Measurements from ENCODE around the gene AGBL5.
A peak's percentile ranks its signal among the peaks of the same experiment; 100 is the strongest.

Gene AGBL5

GRCh38 chr2:27050996-27051901, at the start of gene AGBL5:
AGBL5 (plus strand) TSS chr2:27051668; CDS start chr2:27052959, 1,291 bp downstream.
- peak within 1 kb of the TSS; percentile 75 for H3K27ac ChIP-seq (ENCODE audit: low read length)
- H3K36me3 ChIP-seq (ENCODE audit: control insufficient read depth in 2 of 2, insufficient read depth in 2 of 2, low read length in 2 of 2): peaks cover 24 to 25% of the 10 kb centered on the region in 2 donors
- peak within 1 kb of the TSS; percentile 78 to 97 for H3K4me3 ChIP-seq (ENCODE audit: low read length in 2 of 2)
- H3K27me3 ChIP-seq (ENCODE audit: control insufficient read depth in 1 of 2, insufficient read depth in 2 of 2, low read length in 2 of 2): no peaks in the 10 kb centered on the region
- H3K9me3 ChIP-seq (ENCODE audit: control insufficient read depth in 2 of 2, low read length in 2 of 2): no peaks in the 10 kb centered on the region
- H3K9ac ChIP-seq (ENCODE audit: low read length in 2 of 2): peak within 1 kb of the TSS; percentile 76 to 77
- H3K4me1 ChIP-seq (ENCODE audit: control insufficient read depth, insufficient read depth, low read length): peaks cover 23% of the 10 kb centered on the region

- Histone ChIP-seq H3K4me3 (ENCODE audit: low read length in 2 of 2) (no peak overlapping the region), H3K27ac (ENCODE audit: low read length) (no peak overlapping the region), H3K9ac (ENCODE audit: low read length in 2 of 2) (no peak overlapping the region)
Measured at GRCh38 chr2:27001950-27002349, 49.5 kb upstream of the AGBL5 start.

GRCh38 chr2:27003007-27003406, 48.5 kb upstream of the AGBL5 start:
- Histone ChIP-seq H3K27me3 (ENCODE audit: control insufficient read depth in 1 of 2, insufficient read depth in 2 of 2, low read length in 2 of 2) (no peaks in the 10 kb centered on the region), H3K4me1 (ENCODE audit: control insufficient read depth, insufficient read depth, low read length) (no peaks in the 10 kb centered on the region), H3K27ac (ENCODE audit: low read length) (no peak overlapping the region), H3K9me3 (ENCODE audit: control insufficient read depth in 2 of 2, low read length in 2 of 2) (no peaks in the 10 kb centered on the region), H3K9ac (ENCODE audit: low read length in 2 of 2) (no peak overlapping the region), H3K36me3 (ENCODE audit: control insufficient read depth in 2 of 2, insufficient read depth in 2 of 2, low read length in 2 of 2) (no peaks in the 10 kb centered on the region), H3K4me3 (ENCODE audit: low read length in 2 of 2) (no peak overlapping the region)

More at GRCh38 chr2:27001950-27002349, 49.5 kb upstream of the AGBL5 start:
- Histone ChIP-seq H3K27me3 (ENCODE audit: control insufficient read depth in 1 of 2, insufficient read depth in 2 of 2, low read length in 2 of 2) (no peaks in the 10 kb centered on the region), H3K4me1 (ENCODE audit: control insufficient read depth, insufficient read depth, low read length) (no peaks in the 10 kb centered on the region), H3K9me3 (ENCODE audit: control insufficient read depth in 2 of 2, low read length in 2 of 2) (no peaks in the 10 kb centered on the region), H3K36me3 (ENCODE audit: control insufficient read depth in 2 of 2, insufficient read depth in 2 of 2, low read length in 2 of 2) (no peaks in the 10 kb centered on the region)

GRCh38 chr2:27003857-27004256, 47.6 kb upstream of the AGBL5 start:
- Histone ChIP-seq H3K27ac (ENCODE audit: low read length) (no peak overlapping the region), H3K4me1 (ENCODE audit: control insufficient read depth, insufficient read depth, low read length) (no peaks in the 10 kb centered on the region), H3K27me3 (ENCODE audit: control insufficient read depth in 1 of 2, insufficient read depth in 2 of 2, low read length in 2 of 2) (no peaks in the 10 kb centered on the region), H3K4me3 (ENCODE audit: low read length in 2 of 2) (no peak overlapping the region), H3K9me3 (ENCODE audit: control insufficient read depth in 2 of 2, low read length in 2 of 2) (no peaks in the 10 kb centered on the region), H3K9ac (ENCODE audit: low read length in 2 of 2) (no peak overlapping the region), H3K36me3 (ENCODE audit: control insufficient read depth in 2 of 2, insufficient read depth in 2 of 2, low read length in 2 of 2) (no peaks in the 10 kb centered on the region)

GRCh38 chr2:27006602-27007415, 44.7 kb upstream of the AGBL5 start:
- H3K36me3 ChIP-seq (ENCODE audit: control insufficient read depth in 2 of 2, insufficient read depth in 2 of 2, low read length in 2 of 2): no peaks in the 10 kb centered on the region

GRCh38 chr2:27007416-27008374, 43.8 kb upstream of the AGBL5 start:
- Histone ChIP-seq H3K4me3 (ENCODE audit: low read length in 2 of 2) (no peak overlapping the region), H3K9ac (ENCODE audit: low read length in 2 of 2) (no peak overlapping the region), H3K9me3 (ENCODE audit: control insufficient read depth in 2 of 2, low read length in 2 of 2) (no peaks in the 10 kb centered on the region), H3K36me3 (ENCODE audit: control insufficient read depth in 2 of 2, insufficient read depth in 2 of 2, low read length in 2 of 2) (no peaks in the 10 kb centered on the region), H3K27ac (ENCODE audit: low read length) (no peak overlapping the region), H3K27me3 (ENCODE audit: control insufficient read depth in 1 of 2, insufficient read depth in 2 of 2, low read length in 2 of 2) (no peaks in the 10 kb centered on the region), H3K4me1 (ENCODE audit: control insufficient read depth, insufficient read depth, low read length) (no peaks in the 10 kb centered on the region)

More at GRCh38 chr2:27006602-27007415, 44.7 kb upstream of the AGBL5 start:
- no peaks in the 10 kb centered on the region for H3K27me3 ChIP-seq (ENCODE audit: control insufficient read depth in 1 of 2, insufficient read depth in 2 of 2, low read length in 2 of 2)
- no peaks in the 10 kb centered on the region for H3K9me3 ChIP-seq (ENCODE audit: control insufficient read depth in 2 of 2, low read length in 2 of 2)
- no peak overlapping the region for H3K4me3 ChIP-seq (ENCODE audit: low read length in 2 of 2)
- no peaks in the 10 kb centered on the region for H3K4me1 ChIP-seq (ENCODE audit: control insufficient read depth, insufficient read depth, low read length)
- no peak overlapping the region for H3K27ac ChIP-seq (ENCODE audit: low read length)
- no peak overlapping the region for H3K9ac ChIP-seq (ENCODE audit: low read length in 2 of 2)

GRCh38 chr2:27008678-27009077, 42.8 kb upstream of the AGBL5 start:
- Histone ChIP-seq H3K4me3 (ENCODE audit: low read length in 2 of 2) (no peak overlapping the region), H3K27ac (ENCODE audit: low read length) (no peak overlapping the region), H3K27me3 (ENCODE audit: control insufficient read depth in 1 of 2, insufficient read depth in 2 of 2, low read length in 2 of 2) (no peaks in the 10 kb centered on the region)

GRCh38 chr2:27009083-27009482, 42.4 kb upstream of the AGBL5 start:
- Histone ChIP-seq H3K36me3 (ENCODE audit: control insufficient read depth in 2 of 2, insufficient read depth in 2 of 2, low read length in 2 of 2) (no peaks in the 10 kb centered on the region), H3K4me3 (ENCODE audit: low read length in 2 of 2) (no peak overlapping the region), H3K4me1 (ENCODE audit: control insufficient read depth, insufficient read depth, low read length) (no peaks in the 10 kb centered on the region), H3K9me3 (ENCODE audit: control insufficient read depth in 2 of 2, low read length in 2 of 2) (no peaks in the 10 kb centered on the region), H3K9ac (ENCODE audit: low read length in 2 of 2) (no peak overlapping the region), H3K27ac (ENCODE audit: low read length) (no peak overlapping the region), H3K27me3 (ENCODE audit: control insufficient read depth in 1 of 2, insufficient read depth in 2 of 2, low read length in 2 of 2) (no peaks in the 10 kb centered on the region)

More at GRCh38 chr2:27008678-27009077, 42.8 kb upstream of the AGBL5 start:
- no peaks in the 10 kb centered on the region for H3K4me1 ChIP-seq (ENCODE audit: control insufficient read depth, insufficient read depth, low read length)
- no peaks in the 10 kb centered on the region for H3K36me3 ChIP-seq (ENCODE audit: control insufficient read depth in 2 of 2, insufficient read depth in 2 of 2, low read length in 2 of 2)
- no peaks in the 10 kb centered on the region for H3K9me3 ChIP-seq (ENCODE audit: control insufficient read depth in 2 of 2, low read length in 2 of 2)
- no peak overlapping the region for H3K9ac ChIP-seq (ENCODE audit: low read length in 2 of 2)

GRCh38 chr2:27009716-27010115, 41.8 kb upstream of the AGBL5 start:
- H3K36me3 ChIP-seq (ENCODE audit: control insufficient read depth in 2 of 2, insufficient read depth in 2 of 2, low read length in 2 of 2): no peaks in the 10 kb centered on the region
- H3K4me1 ChIP-seq (ENCODE audit: control insufficient read depth, insufficient read depth, low read length): no peaks in the 10 kb centered on the region
- no peak overlapping the region for H3K27ac ChIP-seq (ENCODE audit: low read length)
- no peak overlapping the region for H3K4me3 ChIP-seq (ENCODE audit: low read length in 2 of 2)
- no peaks in the 10 kb centered on the region for H3K9me3 ChIP-seq (ENCODE audit: control insufficient read depth in 2 of 2, low read length in 2 of 2)
- H3K27me3 ChIP-seq (ENCODE audit: control insufficient read depth in 1 of 2, insufficient read depth in 2 of 2, low read length in 2 of 2): no peaks in the 10 kb centered on the region
- no peak overlapping the region for H3K9ac ChIP-seq (ENCODE audit: low read length in 2 of 2)

- no peak overlapping the region for H3K4me3 ChIP-seq (ENCODE audit: low read length in 2 of 2)
- no peak overlapping the region for H3K9ac ChIP-seq (ENCODE audit: low read length in 2 of 2)
- no peaks in the 10 kb centered on the region for H3K27me3 ChIP-seq (ENCODE audit: control insufficient read depth in 1 of 2, insufficient read depth in 2 of 2, low read length in 2 of 2)
- H3K9me3 ChIP-seq (ENCODE audit: control insufficient read depth in 2 of 2, low read length in 2 of 2): no peaks in the 10 kb centered on the region
- H3K4me1 ChIP-seq (ENCODE audit: control insufficient read depth, insufficient read depth, low read length): no peaks in the 10 kb centered on the region
- no peaks in the 10 kb centered on the region for H3K36me3 ChIP-seq (ENCODE audit: control insufficient read depth in 2 of 2, insufficient read depth in 2 of 2, low read length in 2 of 2)
- H3K27ac ChIP-seq (ENCODE audit: low read length): no peak overlapping the region
Measured at GRCh38 chr2:27010139-27010538, 41.3 kb upstream of the AGBL5 start.
